GM19238 (cell line): ENCODE results near the gene ATP6AP2.
"Not testable (repeated sequence)": the region's sequence is repeated elsewhere in the genome, so short reads cannot be mapped to it uniquely, and the experiment has no call there.

ENCODE experiments used
- DNase-seq: peaks from one replicate; pipeline ENCODE4 v3.0.0; 2011; ENCODE audit warnings: low spot score; ENCODE audit not compliant: insufficient read length

ATP6AP2 gene

DNA sequence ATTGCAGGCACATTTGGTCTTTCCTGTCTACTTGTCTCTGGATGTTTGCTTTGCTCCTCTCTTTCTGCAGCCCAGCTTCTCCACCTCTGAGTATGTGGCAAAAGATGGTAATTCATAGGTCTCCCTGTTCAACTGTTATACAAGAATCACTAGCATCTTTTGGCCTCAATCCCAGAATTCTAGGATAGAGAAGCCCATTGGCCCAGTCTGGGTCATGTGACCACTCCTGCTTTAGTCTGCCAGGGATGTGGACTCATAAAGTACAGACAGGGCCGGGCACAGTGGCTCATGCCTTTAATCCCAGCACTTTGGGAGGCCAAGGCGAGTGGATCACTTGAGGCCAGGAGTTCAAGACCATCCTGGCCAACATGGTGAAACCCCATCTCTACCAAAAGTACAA lies 5.4 kb upstream of the ATP6AP2 start:
- DNase-seq = not testable (repeated sequence)

- no peak for DNase-seq
Measured at GRCh38 chrX:40576291-40576690, 4.5 kb upstream of the ATP6AP2 start.

GRCh38 chrX:40578039-40578695 lies 2.6 kb upstream of the ATP6AP2 start:
- DNase-seq = no peak

DNA sequence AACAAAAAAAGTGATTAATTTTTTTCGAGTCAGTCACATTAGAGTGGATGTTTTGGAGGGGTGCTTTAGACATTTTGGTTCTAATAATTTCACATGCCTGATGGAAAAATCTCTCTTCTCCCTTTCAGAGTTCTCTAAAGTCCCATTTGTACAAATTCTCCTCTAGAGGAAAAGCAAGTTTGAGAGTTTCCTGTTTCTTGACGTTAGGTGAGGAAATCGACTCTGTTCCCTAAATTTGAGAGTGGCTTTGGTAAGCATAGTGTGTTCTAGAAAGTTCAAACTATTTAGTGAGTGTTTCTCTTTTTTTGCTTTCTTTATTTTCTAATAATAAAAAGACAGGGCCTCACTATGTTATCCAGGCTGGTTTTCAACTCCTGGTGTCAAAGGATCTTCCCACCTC lies 1.6 kb upstream of the ATP6AP2 start:
- no peak for DNase-seq

GRCh38 chrX:40579900-40580536 lies 752 bp upstream of the ATP6AP2 start:
- DNase-seq = no peak

DNA sequence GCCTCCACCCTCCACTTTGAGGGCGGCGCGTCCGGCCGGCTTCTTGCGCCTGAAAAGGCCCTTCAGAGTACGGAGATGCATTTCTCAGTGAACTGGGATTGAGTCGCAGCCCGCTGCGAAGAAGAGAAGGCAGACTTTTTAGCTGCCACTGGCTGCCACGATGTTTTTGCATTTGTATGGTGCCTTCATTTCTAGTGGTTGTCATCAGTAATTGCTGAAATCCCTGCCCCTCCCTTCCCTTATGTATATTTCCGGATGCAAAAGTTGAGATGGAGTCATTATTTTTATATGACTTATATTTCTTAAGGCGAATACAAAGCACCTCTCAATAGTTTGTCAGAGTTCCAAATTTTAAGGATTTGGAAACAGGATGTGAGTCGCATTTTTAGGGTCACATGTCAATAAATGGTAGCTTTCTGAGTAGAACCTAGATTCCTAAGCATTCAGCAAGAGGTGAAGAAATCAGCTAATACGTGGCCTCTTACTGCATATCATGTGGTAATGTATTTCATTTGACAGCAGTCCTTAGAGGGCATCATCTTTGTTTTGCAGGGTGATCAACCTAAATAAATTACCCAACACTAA lies 658 bp downstream of the ATP6AP2 start:
- DNase-seq = no peak

- DNase-seq = not testable (repeated sequence)
Measured at GRCh38 chrX:40582178-40582577, 1.4 kb downstream of the ATP6AP2 start.

DNA sequence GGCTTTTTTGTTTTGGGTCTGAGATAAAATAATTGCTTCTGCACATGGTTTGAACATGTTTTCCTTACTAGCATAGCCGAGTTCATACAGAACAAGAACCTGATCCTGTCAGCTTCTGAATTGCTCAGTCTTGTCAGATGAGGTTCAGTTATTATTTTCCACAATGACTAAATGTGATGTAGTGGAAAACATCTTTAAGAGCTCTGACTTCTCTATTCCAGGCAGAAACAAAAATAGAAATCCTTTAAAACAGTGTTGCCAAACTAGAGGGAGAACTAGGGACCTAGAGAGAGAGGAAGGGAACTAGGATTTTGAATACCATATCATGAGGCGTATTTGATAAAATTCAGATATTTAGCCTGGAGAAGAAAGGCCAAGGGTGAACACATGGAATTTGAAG lies 2.0 kb downstream of the ATP6AP2 start:
- no peak for DNase-seq

DNA sequence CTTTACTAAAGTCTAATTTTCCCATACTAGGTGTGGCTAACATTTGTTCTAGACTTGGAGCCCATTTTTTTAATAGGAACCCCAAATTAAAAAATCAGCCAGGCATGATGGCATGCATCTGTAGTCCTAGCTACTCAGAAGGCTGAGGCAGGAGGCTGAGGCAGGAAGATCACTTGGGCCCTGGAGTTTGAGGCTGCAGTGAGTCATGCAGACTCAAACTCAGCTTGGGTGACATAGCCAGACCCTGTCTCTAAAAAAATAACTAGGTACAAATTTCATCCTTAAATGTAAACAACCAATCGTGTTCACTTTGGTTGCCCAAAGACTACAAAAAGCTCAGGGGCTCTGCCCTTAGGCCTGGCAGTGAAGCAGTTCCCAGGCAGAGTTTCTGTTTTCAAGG lies 6.9 kb downstream of the ATP6AP2 start:
- not testable (repeated sequence) for DNase-seq

DNA sequence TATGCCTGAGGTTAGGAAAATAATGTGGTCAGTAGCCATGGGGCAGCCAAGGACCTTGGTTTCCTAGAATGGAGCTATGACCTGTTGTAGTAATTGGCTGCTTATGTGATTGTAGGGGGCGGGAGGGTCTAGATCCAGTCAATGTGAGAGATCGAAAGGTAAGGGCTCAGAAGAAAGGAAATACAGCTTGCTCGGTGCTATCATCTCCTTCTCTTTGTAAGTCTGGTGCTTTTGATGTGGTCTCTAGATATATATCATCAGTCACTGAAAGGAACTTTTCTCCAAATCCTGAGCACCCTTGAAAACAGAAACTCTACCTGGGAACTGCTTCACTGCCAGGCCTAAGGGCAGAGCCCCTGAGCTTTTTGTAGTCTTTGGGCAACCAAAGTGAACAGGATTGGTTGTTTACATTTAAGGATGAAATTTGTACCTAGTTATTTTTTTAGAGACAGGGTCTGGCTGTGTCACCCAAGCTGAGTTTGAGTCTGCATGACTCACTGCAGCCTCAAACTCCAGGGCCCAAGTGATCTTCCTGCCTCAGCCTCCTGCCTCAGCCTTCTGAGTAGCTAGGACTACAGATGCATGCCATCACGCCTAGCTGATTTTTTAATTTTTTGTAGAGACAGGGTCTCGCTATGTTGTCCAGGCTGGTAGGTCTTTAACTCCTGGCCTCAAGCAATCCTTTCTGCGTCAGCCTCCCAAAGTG lies 9.0 kb downstream of the ATP6AP2 start:
- DNase-seq = not testable (repeated sequence)

GRCh38 chrX:40603446-40603845 lies 22.7 kb downstream of the ATP6AP2 start:
- DNase-seq = no peak

DNA sequence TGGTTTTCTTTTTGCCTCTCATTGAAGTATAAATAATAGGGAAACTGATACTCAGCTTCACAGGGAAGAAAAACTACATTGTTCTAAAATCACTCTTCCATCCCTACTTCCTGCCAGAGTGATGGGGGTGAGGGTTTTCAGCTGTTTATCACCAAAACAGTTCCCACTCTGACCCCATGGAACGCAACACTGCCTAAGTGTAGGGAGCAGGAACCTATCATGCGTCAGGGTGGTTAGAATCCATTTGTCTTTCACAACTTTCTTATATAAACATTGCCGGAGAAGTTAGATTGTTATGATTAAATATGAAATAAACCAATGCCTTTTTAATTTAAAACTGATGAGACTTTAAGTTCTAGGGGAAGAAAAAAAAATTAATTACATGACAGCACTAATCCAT lies 26.6 kb downstream of the ATP6AP2 start:
- DNase-seq = no peak

DNA sequence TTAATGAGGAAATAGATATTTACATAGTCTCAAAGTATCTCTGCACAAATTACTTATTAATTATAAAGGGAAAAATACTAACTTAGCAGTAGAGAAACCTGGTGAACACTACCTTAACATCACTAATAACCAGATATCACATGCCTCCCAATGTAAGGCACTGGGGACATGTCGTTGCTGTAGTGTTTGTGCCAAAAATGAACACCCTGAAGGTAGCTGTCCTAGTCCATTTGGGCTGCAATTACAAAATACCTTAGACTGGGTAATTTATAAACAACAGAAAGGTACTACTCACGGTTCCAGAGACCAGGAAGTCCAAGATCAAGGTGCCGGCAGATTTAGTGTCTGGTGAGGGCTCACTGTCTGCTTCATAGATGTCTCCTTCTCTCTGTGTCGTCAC lies 31.7 kb downstream of the ATP6AP2 start:
- no peak for DNase-seq

DNA sequence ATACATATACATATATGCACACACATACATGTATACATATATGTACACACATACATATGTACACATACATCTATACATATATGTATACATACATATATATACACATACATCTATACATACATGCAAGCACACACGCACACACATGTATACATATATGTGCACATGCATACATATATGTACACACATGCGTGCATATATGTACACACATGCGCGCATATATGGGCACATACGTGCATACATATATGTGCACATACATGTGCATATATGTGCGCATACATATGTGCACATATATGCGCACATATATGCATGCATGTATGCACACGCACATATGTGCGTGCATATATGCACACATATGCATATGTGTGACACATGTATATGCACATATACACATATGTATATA lies 35.2 kb downstream of the ATP6AP2 start:
- no peak for DNase-seq

DNA sequence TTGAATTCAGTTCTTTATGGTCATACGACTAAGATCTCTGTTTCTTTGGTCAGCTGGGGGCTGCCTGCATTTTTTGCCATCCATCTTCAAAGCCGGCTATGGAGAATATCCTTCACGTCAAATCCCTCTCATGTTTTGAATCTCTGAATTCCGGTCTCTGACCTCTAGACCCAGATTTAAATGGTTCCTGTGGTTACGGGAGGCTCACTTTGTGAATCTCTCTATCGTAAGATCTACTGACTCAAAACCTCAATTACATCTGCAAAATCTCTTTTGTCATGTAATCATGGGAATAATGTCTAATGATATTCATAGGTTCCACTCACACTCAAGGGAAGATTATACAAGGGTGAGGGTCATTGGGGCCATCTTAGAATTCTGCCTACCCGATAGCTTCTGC lies 36.8 kb downstream of the ATP6AP2 start:
- DNase-seq = no peak

GRCh38 chrX:40622479-40623138 lies 41.8 kb downstream of the ATP6AP2 start:
- DNase-seq = no peak

DNA sequence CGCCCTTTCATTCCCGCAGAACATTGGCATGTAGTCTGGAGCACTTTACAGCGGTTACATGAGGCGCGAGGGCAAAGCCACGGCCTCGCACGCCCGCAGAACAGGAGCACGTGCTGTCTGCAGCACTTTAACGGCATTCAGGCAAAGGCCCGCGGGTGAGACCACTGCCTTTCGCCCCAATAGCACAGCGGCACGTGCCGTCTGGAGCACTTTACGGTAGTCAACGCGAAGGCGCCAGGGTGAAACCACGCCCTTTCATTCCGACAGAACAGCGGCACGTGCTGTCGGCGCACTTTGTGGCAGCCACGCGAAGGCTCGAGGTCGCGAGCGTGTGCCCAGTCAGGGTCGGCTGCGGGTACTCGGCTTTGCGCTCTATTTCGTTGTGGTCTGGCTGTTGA lies 42.4 kb downstream of the ATP6AP2 start, which contains the start of gene MPC1L:
TSS of gene MPC1L (plus strand) at position 290 of the 398 bp plus-strand sequence. CDS start 138 bp downstream, outside the sequence.
- no peak for DNase-seq

DNA sequence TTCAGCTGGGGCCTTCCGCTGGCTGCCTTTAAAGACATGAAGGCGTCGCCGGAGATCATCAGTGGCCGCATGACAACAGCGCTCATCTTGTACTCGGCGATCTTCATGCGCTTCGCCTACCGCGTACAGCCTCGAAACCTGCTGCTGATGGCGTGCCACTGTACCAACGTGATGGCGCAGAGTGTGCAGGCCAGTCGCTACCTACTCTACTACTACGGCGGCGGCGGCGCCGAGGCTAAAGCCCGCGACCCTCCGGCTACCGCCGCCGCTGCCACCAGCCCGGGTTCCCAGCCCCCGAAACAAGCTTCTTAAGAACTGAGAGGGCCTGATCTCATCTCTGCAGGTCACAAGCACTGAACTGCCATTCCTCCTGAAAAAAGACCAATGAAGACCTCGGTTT lies 42.9 kb downstream of the ATP6AP2 start:
- no peak for DNase-seq

- DNase-seq = no peak
Measured at GRCh38 chrX:40625294-40625693, 44.5 kb downstream of the ATP6AP2 start.

DNA sequence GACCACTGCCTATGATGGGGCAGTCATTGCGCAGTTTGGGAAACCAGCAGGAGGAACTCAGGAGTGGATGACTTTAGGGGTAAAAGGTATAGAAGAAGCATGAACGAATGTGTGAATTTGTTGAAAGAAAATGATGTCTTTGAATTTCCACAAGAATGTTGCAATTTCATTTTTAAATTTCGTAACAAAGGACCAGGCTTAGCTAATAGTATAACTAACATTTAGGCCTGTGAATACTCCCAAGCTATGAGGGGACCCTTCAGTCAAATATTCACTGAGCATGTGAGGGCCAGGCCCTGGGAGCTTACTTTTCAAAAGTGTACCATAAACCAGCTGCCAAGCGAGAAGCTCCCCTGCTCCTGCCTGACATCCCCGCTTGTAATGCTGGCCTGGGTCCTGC lies 47.7 kb downstream of the ATP6AP2 start:
- no peak for DNase-seq

DNA sequence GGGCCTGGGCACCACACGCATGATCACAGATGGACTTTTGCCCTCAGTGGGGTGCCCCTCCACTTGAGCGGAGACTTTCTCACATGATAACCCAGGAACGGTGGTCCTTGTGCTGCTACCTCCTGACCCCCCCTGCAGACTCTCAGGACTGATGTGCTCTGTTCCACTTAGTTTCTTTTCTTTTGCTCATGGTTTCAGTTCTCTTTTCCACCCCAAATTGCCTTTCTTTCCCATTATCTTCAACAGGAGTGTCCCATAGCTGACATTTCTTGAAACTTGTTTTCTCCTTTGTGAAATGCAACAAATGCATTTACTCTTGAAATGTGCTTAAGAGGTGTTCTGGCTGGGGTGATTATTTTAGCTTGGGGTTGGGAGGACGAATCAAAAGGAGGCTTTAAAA lies 51.4 kb downstream of the ATP6AP2 start:
- no peak for DNase-seq

- DNase-seq = no peak
Measured at GRCh38 chrX:40637687-40638086, 56.9 kb downstream of the ATP6AP2 start.
